ENCODE results near the gene OR7A10.
"Not testable (repeated sequence)": the region's sequence is repeated elsewhere in the genome, so short reads cannot be mapped to it uniquely, and the experiment has no call there.

Gene OR7A10

DNA sequence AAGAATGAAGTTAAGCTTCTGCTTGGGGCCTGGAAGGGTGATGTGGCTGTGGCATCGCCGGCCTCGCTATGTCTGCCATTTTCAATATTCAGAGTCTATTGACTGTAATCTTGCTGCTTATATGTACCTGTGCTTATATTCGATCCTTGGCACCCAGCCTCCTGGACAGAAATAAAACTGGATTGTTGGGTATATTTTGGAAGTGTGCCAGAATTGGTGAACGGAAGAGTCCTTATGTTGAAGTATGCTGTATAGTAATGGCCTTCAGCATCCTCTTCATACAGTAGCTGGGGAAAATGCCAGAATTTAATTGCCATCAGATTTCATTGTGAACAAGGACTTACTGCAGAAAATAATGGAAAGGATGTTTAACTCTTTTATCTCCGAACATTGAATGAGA lies 56.5 kb downstream of the OR7A10 start:
- not testable (repeated sequence) for DNase-seq
